ENCODE measurements around the gene CUBN. TPM values are rescaled to one million over a fixed set of nuclear protein-coding genes. Genes with fewer than 3 reads are reported as not detected.

The CUBN gene
- total and polyA plus RNA-seq, 7 donors, result 0.25 to 2.4 (median 1.1) TPM; not detected in 2

DNA sequence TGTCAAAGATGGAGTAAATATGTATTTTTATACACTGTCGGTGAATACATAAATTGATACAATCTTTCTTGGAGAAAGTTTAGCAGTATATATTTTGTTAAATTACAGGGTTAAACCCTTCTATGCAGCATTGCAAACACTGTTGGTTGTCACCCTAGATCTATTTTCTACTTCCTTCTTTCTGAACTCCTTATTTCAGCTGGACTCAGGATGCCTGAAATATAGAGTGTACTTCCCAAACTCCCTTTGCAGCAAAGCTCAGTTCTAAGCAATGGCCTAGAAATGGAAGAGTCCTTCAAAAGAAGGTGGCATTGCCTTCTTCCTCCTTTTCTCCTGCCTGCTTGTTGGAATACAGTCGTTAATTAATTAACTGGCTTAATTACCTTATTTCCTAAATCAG, 20.6 kb downstream of the CUBN start:
- Histone ChIP-seq H3K4me3 (no peak overlapping the region), H3K36me3 (no peaks in the 10 kb centered on the region), H3K9me3 (no peaks in the 10 kb centered on the region), H3K4me1 (no peaks in the 10 kb centered on the region), H3K27ac (no peak overlapping the region), H3K27me3 (no peaks in the 10 kb centered on the region)
- WGBS, 2 donors, result 87 to 95% methylated on average over 2 of the region's 2 CpGs
- TF ChIP-seq, protein P1, sequence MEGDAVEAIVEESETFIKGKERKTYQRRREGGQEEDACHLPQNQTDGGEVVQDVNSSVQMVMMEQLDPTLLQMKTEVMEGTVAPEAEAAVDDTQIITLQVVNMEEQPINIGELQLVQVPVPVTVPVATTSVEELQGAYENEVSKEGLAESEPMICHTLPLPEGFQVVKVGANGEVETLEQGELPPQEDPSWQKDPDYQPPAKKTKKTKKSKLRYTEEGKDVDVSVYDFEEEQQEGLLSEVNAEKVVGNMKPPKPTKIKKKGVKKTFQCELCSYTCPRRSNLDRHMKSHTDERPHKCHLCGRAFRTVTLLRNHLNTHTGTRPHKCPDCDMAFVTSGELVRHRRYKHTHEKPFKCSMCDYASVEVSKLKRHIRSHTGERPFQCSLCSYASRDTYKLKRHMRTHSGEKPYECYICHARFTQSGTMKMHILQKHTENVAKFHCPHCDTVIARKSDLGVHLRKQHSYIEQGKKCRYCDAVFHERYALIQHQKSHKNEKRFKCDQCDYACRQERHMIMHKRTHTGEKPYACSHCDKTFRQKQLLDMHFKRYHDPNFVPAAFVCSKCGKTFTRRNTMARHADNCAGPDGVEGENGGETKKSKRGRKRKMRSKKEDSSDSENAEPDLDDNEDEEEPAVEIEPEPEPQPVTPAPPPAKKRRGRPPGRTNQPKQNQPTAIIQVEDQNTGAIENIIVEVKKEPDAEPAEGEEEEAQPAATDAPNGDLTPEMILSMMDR (IDR thresholded peaks at IDR 0.05), result no peak
- TF ChIP-seq POLR2AphosphoS5 (IDR thresholded peaks at IDR 0.05), result no peak
- TF ChIP-seq EP300 (IDR thresholded peaks at IDR 0.05), result no peak
- TF ChIP-seq POLR2A (IDR thresholded peaks at IDR 0.05), result no peak
- DNase-seq, result no peak
- intact Hi-C loops (cut with DNase I), result no loop called here

DNA sequence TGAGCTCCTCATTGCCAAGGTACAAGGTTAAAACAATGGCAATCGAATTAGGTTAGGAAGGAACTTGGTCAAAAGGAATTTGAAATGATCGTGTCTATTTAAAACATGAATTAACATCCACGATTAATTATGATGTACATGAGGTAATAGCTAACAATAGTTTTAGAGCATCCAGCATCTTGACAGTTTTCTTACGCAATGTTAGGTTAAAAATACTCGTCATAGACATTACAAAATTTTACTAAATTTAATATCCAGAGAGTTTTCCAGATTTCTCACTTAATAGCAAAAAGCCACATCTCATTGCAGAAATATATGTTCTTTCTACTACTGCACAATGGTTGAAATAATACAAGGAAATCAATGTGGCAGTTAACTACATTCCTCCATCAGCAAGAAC, 22.6 kb downstream of the CUBN start:
- no peak for DNase-seq
- no peaks in the 10 kb centered on the region for H3K27me3 ChIP-seq
- no peaks in the 10 kb centered on the region for H3K4me1 ChIP-seq
- H3K36me3 ChIP-seq, result no peaks in the 10 kb centered on the region
- WGBS, 2 donors, result 90 to 91% methylated on average over 5 of the region's 5 CpGs
- H3K4me3 ChIP-seq, result no peak overlapping the region
- no peak for TF ChIP-seq POLR2AphosphoS5 (IDR thresholded peaks at IDR 0.05)
- no peak for TF ChIP-seq EP300 (IDR thresholded peaks at IDR 0.05)
- no peak for TF ChIP-seq POLR2A (IDR thresholded peaks at IDR 0.05)
- TF ChIP-seq, protein P1 (IDR thresholded peaks at IDR 0.05), result no peak
- intact Hi-C loops (cut with DNase I), result no loop called here
- no peak overlapping the region for H3K27ac ChIP-seq
- H3K9me3 ChIP-seq, result no peaks in the 10 kb centered on the region

DNA sequence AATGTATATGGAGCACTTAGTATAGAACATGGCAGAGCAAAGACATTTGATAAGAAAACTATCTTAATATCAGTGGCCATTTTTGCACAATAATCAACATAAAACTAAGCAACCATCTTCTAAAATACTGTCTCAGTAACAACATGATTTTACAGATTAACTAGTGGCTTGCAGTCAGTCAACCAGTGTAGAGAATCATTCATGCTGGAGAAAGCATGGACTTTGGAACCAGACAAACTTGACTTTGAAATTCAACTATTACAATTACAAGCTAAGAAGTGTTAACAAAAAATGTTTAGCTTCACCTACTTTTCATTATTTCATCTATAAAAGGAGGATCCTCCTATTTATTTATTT, 27.7 kb downstream of the CUBN start:
- Histone ChIP-seq H3K4me1 (no peaks in the 10 kb centered on the region), H3K4me3 (no peak overlapping the region), H3K27me3 (no peaks in the 10 kb centered on the region), H3K27ac (no peak overlapping the region), H3K36me3 (no peaks in the 10 kb centered on the region), H3K9me3 (no peaks in the 10 kb centered on the region)
- TF ChIP-seq EP300 (IDR thresholded peaks at IDR 0.05) (no peak), POLR2A (IDR thresholded peaks at IDR 0.05) (no peak), POLR2AphosphoS5 (IDR thresholded peaks at IDR 0.05) (no peak)
- TF ChIP-seq, protein P1 (IDR thresholded peaks at IDR 0.05), result no peak
- no peak for DNase-seq
- intact Hi-C loops (cut with DNase I), result no loop called here

DNA sequence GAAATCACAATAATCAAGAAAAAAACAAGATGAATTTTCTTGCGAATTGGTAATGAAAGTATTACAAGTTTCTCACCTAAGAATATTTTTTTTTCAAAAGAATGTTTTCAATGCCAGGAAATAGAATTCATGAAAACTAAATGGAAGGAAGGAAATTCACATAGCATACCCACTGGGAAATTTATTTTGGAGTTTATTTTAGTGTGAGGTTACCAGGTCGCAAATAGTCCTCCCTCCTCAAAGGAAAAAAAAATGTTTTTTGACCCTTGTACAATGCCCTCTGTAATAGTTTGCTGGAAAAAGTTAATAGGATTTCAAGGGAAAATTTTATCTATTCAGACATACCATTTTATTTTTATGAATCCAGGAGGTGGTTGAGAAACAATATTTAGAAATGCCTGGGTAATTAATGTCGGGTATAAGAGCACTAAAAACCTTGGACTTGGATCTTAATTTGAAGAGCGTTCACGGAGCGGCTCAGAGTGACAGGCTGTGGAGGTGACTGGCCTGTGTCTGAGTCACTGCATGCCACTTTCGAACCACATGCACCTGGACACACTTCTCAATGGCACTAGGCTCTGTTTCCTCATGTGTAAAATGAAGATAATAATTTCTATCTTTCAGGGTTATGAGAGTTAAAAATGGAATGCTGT, 28.2 kb downstream of the CUBN start:
- no peaks in the 10 kb centered on the region for H3K36me3 ChIP-seq
- no peaks in the 10 kb centered on the region for H3K27me3 ChIP-seq
- H3K27ac ChIP-seq, result peak overlapping the region in 1 of 4 donors; percentile 20
- H3K9me3 ChIP-seq, result no peaks in the 10 kb centered on the region
- no peak for DNase-seq
- intact Hi-C loops (cut with DNase I), result no loop called here
- no peak for TF ChIP-seq POLR2A (IDR thresholded peaks at IDR 0.05)
- TF ChIP-seq, protein P1 (IDR thresholded peaks at IDR 0.05), result no peak
- TF ChIP-seq POLR2AphosphoS5 (IDR thresholded peaks at IDR 0.05), result no peak
- no peak for TF ChIP-seq EP300 (IDR thresholded peaks at IDR 0.05)
- H3K4me3 ChIP-seq, result no peak overlapping the region
- H3K4me1 ChIP-seq, result no peaks in the 10 kb centered on the region
- 74 to 81% methylated on average over 7 of the region's 7 CpGs for WGBS, 2 donors

DNA sequence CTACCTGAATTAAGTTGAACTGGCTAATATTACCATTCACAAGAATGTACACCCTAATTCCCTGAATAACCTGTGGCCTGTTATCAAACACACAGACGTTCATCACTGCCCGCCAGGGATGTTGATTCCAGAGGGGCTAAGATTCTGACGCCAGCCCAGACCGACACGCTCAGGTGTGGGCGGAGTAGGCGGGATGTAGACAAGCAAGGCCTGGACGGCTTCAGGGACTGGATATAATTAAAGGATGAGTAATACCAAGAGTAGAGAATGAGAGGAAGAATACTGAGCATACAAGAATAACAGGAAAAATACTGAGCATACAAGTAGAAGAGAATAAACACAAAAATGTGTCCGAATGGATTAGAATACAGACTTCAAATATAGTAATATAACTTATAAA, 29.0 kb downstream of the CUBN start:
- no peak for DNase-seq
- intact Hi-C loops (cut with DNase I), result no loop called here
- Histone ChIP-seq H3K27ac (peak overlapping the region in 1 of 4 donors; percentile 20), H3K36me3 (no peaks in the 10 kb centered on the region), H3K4me3 (no peak overlapping the region), H3K27me3 (no peaks in the 10 kb centered on the region), H3K9me3 (no peaks in the 10 kb centered on the region), H3K4me1 (no peaks in the 10 kb centered on the region)
- WGBS, 2 donors, result 90 to 93% methylated on average over 9 of the region's 9 CpGs
- TF ChIP-seq POLR2A (IDR thresholded peaks at IDR 0.05) (no peak), EP300 (IDR thresholded peaks at IDR 0.05) (no peak), POLR2AphosphoS5 (IDR thresholded peaks at IDR 0.05) (no peak)
- TF ChIP-seq, protein P1 (IDR thresholded peaks at IDR 0.05), result no peak
